GM10847 (cell line): Measurements from ENCODE around the gene LACTBL1.

Experiments
- POLR2A ChIP-seq: IDR thresholded peaks from 2 replicates; pipeline ENCODE4 v1.6.1; 2011; ENCODE audit not compliant: insufficient read length; ENCODE audit errors: extremely low read depth

LACTBL1 gene

DNA sequence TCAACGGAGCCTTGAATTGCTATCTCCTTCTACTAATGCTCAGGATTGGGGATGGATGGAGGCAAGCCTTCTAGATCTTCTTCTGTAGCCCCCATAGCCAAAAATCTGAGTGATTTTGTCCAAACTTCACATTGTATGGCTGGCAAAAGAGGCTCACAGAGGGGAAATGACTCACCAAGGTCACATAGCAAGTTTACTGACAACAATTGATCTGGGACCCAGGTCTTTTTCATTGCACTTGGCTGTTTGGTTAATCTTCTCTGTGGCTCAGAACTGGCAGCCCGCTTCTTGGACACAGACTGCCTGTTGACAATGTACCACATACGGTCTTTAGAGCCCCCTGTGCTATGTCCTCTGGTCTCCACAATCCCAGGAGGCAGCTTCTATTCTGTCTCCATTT is 3.0 kb upstream of the LACTBL1 start:
- no peak for TF ChIP-seq POLR2A

DNA sequence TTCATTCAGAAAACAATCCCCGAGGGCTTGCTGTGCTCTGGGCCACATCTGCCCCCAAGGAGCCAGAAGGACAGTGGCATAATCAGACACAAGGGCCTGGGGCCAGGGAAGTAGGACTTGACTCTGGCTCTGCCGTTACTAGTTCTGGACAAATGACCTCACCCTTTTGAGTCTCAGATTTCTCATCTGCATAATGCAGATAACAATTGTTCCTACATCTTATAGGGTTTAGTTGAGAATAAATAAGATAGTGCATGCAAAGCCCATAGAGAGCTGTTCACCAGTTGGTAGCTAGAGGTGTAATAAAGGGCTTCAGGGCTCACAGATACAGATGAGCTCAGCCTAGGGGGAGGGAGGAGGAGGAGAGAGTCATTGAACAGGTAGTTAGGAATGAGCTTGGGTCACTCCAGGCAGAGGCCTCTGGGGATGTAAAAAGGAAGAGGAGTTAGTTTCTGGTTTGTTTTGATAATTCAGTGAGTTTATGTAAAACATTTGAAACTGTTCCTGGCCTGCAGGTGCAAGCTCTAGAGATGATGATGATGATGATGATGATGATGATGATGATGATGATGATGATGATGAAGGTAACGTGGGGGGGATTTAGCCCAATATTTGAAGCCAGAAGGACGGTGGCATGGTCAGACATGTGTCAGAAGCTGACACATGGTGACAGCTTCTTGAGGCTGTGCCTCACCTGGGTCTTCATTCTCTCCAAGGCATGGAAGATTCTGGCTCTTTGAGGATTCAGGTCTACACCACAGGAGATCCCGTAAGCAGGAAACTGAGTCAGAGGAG is 858 bp downstream of the LACTBL1 start:
- TF ChIP-seq POLR2A, result no peak

DNA sequence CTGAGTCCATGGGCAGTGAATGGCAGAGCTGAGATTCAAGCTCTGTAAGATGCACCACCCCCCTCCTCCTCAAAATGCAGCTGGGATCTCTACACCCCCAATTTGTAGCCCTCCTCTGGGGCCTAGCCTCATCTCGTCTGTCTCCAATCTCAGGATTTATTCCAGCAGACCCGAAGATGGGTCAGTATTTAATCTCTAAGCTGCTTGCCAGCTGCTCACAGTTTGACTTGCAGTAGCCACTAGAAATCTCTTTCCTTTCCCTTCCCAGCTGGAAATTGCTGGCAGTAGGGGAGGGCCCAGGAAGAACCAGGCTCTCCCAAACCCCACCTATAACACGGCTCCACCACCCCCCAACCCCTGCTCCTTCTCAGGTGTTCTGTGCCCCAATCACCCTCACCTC is 1.5 kb downstream of the LACTBL1 start:
- TF ChIP-seq POLR2A, result no peak

DNA sequence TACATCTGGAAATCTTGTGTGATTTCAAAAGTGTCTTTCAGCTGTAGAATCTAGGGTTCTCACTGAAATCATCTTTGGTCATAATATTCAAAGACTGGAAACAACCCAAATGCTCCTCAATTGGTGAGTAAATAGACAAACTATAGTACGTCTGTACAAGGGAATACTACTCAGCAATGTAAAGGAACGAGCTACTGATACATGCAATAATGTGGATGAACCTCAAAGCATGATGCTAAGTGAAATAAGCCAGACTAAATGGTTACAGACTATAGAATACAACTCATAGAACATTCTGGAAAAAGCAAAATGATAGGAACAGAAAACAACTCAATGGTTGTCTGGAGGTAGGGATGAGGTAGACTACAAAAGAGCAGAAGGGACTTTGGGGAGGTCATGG is 2.6 kb downstream of the LACTBL1 start:
- no peak for TF ChIP-seq POLR2A

DNA sequence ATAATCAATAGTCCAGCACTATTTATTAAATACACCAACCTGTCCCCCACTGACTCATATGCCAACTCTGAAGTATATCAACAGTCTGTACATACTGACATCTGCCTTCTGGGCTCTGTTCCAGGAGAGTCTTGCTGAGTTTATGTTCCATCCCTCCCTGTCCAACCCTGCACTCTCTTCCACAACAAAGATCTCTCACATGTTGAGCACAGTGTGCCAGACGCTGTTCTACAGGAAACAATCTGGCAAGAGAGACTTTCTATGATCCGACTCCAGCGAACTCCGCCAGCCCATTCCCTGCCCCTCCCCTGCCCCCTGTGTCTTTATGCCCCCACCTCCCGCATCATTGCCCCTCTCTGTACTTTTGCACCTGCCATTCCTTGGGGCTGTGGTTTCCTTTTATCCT is 3.4 kb downstream of the LACTBL1 start:
- TF ChIP-seq POLR2A, result no peak

DNA sequence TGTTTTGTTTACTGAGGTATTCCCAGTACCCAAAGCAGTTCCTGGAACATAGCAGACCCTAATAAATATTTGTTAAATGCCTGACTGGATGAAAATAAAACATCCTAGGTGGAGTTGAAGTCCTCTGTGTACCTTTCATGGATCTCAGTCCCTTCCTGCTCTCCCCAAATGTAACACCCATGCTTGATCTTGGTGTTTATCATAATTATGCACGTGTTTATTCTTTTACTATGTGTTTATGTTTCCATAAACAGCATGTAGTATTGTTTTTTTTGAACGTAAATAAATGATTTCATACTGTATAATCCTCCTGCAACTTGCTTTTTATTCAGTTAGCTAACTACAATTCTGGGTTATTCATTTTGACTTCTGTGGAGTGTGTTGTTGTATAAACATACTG is 4.8 kb downstream of the LACTBL1 start:
- TF ChIP-seq POLR2A, result no peak

DNA sequence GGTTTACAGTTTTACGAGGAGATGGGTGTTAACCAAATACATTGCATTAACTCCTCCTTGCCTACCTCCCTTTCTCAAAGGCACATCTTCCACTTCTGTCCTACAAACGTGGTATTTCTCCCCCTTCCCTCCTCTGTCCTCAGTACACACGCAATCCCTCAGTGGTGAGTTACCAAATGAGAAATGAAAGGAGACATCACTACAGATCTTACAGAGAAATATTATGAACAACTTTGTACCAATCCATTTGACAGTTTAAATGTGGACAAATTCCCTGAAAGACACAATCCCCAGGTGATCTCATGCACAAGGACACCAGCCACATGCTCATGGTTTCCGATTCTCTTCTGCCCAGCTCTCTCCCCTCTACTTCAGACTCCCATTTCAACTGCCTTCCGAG is 6.4 kb downstream of the LACTBL1 start:
- no peak for TF ChIP-seq POLR2A

DNA sequence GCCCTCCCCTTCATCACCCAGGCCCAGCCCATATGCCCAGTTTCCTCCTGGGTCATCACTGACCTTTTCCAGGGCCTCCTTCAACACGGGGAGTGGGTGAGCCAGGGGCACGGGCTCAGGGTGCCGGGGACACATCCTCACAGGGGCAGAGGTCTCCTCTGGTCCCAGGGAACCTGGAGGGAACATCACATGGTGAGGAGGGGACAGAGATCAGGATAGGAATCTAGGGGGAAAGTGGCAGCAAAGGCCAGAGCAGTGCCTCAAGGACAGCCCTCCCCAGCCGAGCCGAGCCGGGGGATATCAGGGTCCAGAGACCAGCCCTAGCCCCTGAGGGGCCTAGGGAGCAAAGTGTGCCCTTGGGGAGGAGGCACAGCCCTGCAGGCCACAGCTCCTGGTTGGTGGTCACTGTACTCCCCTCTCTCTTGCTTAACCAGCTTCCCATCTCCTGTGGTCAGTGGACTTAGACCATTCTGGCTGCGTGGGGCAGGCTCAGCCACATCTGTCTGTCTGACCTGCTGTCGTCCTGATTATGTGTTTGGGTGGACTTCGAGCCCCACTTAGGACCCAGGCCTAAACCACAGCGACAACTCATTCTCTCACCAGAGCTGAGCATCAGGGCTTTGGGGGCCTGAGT is 9.5 kb downstream of the LACTBL1 start:
- TF ChIP-seq POLR2A, result no peak

DNA sequence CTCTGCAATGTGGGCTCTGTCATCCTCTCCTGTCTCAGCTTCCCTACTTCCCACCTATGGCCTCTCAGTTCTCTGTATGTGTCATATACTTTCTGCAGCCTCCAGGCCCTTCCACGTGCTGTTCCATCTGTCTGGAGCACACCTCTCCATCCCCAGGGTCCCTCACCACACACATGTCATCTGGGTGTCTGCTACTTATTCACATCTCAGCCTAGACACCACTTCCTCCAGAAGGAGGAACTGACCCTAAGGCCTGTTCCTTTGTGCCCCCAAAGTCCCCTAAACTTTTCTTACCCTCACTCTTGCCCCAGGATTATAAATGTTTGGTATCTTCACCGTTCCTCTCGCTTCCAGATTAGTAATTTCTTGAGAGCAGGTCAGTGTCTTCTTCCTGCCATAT is 10.1 kb downstream of the LACTBL1 start:
- TF ChIP-seq POLR2A, result no peak

DNA sequence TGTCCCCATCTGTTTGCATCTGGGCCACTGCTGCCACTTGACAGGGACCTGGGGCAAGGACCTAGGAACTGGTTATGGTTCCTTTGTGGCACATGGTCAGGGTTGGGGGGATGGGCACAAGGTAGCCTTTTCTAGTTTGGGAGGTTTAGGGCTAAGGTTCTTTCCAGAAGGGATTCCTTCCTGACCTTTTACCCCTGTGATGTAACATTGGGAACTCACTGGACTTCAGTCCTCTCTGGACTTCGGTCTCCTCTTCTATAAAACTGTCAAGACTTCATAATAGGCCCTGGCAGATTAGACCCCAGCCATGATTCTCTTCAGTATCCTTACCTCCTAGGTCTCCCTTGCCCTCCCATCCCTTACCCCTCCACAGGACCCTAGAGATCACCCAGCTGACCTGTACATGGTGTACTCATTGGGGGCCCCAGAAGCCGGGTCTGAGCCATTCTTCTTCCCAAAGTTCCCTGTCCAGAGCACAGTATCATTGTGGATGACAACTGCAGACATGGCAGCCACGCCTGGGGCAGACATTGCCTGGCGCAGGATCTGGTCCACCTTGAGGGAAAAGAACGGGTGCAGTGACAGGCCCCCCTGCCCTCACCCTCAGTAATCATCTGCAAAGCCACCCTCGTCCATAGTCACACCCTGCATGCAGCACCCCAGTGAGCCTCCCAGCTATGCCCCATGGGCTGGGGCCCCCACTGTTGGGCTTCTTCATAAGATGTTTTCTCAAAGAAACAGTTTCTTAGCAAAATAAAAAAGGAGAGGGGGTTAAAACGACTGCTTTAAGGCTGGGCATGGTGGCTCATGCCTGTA is 12.9 kb downstream of the LACTBL1 start:
- no peak for TF ChIP-seq POLR2A

DNA sequence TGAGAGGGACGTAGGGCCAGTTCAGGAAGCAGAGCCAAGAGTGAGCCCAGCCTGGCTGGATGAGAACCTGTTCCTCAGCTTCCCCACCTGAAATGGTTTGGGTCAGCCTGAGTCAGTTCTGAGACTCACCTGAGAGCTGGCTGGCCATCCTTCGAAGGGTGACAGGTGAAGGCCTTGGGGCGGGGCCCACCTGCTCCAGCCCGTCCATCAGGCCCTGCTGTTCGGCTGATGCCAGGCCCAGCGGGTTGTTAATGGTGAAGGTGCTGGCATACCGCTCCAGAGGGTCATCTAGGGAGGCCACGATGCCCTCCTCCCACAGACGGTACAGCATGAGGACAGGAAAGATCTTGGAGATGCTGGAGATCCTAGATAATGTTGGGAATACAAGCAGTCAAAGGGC is 14.1 kb downstream of the LACTBL1 start:
- no peak for TF ChIP-seq POLR2A

DNA sequence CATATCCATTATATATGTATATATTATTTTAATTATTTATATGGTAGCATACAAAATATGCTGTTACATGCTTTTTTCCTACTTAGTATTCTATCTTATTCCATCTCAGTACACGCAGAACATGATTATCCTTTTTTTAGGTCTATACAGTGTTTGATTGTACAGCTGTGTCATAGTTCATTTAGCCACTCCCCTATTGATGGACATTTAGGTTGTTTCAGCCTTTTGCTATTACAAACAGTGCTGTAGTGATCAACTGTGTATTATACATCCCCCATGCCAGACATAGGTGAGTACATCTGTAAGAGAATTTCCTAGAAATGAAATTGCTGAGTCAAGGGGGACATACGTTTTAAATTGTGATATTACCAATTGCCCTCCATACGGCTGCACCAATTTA is 15.6 kb downstream of the LACTBL1 start:
- TF ChIP-seq POLR2A, result no peak

DNA sequence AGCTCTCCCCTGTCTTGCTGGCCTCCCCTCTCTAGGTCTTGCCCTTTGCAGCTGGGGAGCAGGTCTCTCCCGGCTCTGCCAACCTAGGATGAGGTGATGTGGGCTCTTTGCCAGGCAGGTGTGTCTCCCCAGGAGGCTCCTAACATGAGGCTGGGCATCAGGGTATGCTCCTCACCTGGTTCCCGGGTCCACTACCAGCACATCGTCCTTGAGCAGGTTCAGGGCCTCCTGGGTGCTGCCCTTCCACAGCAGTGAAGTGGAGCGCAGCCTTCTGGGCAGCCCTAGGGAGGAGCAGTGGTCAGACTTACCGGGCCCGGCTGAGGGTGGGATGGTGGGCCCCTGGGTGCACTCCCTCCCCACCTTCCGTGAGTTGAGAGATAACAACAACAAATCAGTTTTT is 17.5 kb downstream of the LACTBL1 start:
- no peak for TF ChIP-seq POLR2A

DNA sequence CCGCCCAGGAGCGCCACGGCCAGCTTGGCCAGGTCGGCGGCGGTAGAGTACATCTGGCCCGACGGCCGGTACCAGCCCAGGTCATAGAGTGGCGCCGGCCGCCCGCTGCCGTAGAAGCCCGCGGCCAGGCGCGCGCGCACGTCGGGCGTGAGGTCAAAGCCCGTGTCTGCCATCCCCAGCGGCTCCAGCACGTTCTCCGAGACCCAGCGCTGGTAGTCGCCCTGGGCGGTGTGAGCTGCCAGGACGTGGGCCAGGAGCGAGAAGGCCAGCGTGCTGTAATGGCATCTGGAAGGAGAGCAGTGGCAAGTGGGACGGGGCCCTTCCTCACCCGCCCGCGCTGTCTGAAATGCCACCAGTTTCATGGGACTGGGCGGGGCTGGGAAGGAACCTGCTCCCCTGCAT is 18.9 kb downstream of the LACTBL1 start:
- no peak for TF ChIP-seq POLR2A

DNA sequence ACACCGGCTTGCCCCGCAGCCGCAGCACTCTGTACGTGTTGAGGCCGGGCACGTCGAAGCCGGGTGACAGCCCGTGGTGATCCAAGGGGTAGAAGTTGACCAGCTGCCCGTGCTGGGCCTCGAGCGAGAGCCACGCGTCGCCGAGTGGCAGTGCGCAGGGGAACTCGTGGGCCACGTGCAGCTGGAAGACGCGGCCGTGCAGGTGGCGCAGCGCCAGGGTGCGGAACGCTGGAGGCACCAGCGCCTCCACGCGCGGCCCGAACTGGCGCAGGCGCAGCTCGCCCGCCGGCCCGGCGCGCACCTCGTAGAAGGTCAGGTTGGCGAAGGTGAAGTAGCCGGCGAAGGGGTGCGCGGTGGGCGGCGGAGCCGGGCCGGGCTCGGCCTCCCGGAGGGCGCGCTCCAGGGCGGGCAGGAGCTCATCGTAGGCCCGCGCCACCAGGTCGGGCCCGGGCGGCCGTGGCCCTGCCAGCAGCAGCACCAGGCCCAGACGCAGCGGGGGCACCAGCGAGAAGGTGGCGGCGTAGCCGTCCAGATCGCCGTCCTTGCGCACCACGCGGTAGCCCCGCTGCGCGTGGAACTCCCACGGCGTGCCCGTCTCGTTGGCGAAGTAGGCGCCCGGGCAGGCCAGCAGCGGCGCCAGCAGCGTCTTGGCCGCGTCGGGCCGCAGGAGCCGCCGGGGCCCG is 19.5 kb downstream of the LACTBL1 start:
- TF ChIP-seq POLR2A, result no peak
